Stimulated activated CD4-positive, alpha-beta T cell treated with anti-CD3 and anti-CD28 coated beads, Interleukin-2, amount 100 ng/mL, for 4 hours (primary cell): ENCODE results near the gene TRIO.
"Not testable (repeated sequence)": the region's sequence is repeated elsewhere in the genome, so short reads cannot be mapped to it uniquely, and the experiment has no call there.

Source experiments
- DNase-seq: peaks from one replicate; pipeline ENCODE4 v3.0.0-alpha.2; 2020; ENCODE audit warnings: low read depth

Gene TRIO

DNA sequence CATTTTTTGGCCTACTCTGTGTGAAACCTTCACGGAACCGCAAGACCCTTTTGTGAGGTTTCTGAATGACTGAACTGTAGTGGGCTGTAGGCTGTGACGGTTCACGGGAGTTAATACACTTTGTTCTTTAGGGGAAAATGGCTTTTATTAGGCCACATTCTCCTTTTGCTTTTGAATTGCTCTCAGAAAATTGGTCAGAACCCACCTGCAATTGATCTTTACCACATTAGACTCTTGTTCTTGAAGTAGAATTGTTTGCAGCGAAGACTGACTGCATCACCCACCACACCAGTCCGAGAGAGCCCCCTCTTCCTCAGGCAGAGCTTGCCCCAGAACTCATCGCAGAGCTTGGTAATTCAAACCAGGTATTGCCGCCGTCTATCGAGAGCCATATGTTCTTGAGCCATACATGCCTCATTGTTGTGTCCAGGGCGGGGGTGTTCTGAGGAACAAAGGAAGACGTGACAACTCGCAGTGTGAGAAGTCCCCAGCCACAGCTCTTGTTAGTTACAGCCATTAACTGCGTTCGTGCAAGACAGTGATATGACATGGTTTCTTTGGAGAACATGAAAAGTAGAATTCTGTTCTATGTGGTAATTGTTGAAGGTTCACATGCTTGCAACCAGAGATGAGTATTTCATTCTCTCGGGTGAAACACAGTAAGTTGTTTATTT is 272.0 kb downstream of the TRIO start:
- DNase-seq: no peak

DNA sequence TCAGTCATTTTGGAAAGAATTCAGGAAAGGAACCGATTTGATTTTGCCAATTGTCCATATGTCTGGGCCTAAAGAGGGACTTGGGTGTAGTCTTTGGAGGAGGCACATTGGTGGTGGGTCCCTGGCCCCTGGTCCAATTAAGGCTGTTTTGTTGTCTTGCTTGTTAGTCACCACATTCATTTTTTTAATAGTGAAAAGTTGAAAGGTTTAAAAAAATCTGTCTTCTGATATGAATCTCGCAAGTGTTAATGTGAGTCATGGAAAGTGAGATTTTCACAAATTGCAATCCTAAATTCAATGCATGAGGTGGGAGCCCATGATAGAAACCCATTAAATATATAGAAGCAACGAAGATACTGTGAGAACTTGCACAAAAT is 272.5 kb downstream of the TRIO start:
- no peak for DNase-seq

DNA sequence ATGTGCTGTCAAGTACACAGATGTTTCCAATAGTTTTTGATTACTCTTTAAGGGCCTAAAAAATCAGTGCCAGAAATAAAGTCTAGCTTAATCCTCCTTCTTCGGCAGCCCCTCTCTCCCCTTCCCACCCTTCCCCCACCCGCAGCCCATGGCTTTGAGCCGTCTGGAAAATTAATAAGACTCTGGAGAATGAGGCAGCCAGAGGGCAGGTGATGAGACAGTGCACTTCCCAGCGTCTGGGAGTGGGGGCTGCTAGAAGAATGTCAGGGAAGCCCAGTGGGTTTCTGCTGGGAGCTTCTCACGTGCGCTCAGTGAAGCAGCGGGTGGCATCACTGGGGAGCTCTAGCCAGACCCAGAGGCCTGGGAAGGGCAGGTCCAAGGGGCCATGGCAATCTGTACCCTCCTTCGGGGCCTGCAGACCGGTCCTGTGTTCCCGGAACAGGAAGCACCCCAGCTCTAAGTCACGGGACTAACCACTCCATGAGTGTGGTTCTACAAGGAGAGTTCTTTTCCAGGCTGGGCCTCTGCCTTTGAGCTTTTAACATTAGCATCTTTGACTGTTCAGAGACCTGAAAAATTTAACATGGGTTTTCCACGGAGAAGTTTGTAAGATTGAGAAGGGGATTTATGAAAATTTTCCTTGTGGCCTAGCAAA is 273.6 kb downstream of the TRIO start:
- no peak for DNase-seq

DNA sequence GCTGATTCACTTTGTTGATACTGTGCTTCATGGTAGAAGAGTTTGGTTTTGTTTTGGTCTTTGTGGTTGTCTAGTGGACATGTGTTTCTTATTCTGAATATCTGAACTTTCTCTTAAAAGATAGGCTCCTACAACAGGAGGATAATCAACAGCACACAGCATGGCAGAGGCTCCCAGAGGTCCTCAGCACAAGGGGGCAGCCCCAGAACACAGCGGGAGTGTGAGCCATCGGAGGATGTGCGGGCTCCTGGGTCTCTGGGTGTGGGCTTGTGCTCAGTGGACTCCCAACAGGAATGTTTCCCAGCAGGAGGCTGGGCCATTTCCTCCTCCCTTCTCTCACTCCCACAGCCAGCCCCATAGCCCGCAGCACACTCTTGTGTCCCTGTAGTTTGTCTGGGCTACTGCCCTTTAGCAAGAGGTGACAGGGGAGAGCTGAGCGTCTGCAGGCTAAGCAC is 274.2 kb downstream of the TRIO start:
- DNase-seq: no peak

DNA sequence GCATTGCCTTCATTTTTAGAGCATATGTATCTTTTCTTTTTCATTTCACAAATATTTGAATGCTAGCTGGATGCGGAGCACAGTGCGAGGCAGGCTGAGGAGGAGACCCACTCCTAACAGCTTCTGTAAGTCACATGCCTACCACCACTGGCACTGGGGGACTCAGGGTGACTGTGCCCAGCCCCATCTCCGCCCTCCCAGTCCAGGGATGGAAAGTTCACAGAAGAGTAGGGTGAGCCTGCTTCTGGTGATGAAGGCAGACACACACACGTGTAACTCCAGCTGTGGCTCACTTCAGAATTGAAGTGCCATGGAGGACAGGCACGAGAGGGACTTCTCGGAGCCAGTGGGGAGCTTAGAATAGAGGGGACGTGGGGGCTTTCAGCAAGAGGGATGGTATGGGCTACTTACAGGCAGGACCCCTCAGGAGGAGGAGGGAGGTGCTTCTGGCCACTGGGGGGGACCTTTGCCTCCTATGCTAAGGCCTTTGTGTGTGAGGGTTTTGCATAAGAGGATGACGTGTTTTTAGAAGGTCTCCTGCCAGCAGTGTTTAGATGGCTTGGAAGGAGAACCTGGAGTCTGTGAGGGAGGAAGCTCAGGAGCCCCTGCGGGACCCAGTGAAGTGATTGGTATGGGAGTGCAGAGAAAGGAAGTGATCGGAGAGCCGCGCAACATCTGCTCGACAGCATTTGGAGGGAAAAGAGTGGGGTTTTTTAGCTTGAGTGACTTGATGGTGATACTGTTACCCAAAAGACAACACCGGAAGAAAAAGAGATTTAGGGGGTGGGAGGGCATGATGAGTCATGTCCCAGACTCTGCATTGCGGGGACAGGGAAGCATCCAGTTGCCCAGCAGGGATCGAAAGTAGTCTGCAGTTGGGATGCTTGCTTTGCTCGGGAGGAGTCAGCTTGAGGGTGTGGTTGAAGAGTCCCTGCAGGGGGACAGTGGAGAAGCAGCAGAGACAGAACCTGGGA is 274.9 kb downstream of the TRIO start:
- DNase-seq: no peak

DNA sequence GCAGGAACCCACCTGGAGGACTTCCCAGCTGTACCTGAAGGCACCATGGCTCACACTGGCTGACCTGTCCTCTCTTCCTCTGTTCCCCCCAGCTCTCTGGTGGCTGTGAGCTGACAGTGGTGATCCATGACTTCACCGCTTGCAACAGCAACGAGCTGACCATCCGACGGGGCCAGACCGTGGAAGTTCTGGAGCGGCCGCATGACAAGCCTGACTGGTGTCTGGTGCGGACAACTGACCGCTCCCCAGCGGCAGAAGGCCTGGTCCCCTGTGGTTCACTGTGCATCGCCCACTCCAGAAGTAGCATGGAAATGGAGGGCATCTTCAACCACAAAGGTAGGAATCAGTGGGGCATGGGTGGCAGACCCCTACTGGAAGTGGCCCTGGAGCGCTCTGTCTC is 276.5 kb downstream of the TRIO start:
- DNase-seq: no peak

DNA sequence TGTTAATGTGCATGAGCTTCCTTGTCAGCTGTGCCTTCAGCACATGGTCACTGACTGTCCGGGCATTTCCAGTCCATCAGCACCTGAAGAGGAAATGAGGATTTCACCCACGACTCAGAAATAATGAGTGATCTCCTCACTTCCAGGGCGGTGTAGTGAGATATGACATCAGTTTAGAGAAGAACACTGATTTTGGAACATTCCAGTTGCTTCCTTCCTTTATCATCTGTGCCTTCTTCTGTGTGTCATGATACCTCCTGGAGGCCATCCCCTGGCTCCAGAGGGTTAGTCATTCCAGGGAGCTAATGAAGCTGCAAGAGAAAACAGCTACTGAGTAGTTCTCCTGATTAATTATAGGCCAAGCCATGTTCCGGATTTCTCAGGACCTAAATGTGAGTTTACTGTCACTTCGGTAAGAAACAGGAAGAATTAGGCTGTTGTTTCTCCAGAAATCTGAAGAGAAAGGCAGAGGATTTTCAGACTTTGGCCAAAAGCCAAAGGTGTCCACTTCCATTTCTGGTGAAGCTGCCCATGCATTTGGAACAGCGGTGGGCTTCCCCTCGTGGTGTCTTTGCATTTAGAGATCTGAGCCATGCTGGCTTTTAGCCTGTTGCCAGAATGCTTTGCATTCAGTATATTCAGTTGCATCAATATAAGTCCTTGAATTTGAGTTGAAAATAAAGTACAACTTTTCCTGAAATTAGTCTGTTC is 277.1 kb downstream of the TRIO start:
- no peak for DNase-seq

DNA sequence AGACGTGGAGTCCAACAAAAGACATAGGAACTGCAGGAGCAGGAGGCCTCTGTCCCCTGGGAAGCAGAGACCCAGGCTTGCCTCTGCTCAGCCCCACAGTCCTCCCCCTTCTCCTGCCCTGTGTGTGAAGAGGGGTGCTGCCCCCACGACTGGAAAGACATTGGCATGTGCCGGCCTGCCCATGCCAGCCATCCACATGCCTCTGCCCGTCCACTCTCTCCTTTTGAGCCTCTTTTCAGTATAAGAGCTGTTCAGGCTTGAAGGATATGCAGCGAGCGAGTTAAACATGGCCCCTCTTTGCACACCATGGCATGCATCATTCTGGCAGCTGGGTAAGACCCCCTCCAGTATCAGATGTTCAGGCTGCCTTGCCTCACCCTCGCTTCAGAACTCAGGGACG is 278.7 kb downstream of the TRIO start:
- no peak for DNase-seq

DNA sequence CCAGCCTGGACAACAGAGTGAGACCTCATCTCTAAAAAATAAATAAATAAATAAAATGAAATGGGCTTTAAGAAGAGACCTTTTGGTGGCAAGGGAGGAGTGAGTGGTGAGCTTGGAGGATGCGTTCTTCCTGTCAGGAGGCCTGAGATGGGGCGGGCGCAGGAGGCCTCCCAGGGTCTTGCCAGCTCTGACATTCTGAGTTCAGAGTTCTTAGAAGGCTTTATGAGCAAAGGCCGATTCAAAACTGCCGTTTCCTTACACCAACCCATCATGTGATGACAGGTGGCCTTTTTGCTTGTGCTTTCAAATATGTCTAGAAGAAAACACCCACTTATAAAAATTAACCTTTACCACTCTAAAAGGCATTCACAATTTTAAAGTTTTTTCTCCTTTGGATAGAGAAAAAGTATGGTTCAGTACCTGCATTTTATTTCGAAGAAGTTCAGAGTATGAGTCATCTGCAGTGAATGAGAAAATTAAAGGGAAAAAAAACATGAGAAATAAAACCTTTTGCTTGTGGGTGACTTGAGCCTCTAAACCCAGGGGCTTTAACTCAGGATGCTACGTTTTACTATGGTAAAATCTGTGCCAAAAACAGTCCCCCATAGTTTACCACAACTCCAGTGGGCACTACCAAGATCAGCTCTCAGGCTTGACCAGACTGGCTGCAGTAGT is 281.0 kb downstream of the TRIO start:
- no peak for DNase-seq

DNA sequence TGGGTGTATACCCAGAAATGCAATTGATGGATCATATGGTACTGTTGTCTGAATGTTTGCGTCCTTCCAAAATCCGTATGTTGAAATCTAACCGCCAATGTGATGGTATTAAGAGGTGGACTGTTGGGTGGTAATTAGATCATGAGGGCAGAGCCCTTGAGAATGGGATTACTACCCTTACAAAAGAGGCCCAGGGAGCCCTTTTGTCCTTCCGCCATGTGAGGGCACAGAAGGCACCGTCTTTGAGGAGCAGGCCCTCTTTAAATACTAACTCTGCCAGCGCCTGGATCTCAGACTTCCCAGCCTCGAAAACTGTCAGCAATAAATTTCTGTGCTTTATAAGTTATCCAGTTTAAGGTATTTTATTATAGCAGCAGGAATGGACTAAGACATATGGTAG is 282.4 kb downstream of the TRIO start:
- no peak for DNase-seq

DNA sequence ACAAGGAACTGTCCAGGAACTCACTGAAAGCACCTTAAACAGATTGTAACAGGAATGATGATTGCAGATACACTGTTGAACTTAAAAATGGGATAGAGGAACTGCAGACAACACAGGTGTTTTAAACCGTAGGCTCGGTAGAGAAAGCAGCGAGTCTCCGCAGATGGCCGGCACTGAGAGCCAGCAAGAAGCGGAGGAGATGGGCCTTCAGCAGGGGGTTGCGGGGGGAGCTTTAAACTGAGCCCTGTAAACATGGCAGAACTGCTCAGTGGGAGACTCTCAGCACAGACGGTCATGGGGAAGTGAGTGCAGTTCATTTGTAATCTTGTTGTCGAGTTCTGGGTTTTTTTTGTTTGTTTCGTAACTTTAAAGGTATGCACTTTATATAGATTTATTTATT is 283.4 kb downstream of the TRIO start:
- no peak for DNase-seq

DNA sequence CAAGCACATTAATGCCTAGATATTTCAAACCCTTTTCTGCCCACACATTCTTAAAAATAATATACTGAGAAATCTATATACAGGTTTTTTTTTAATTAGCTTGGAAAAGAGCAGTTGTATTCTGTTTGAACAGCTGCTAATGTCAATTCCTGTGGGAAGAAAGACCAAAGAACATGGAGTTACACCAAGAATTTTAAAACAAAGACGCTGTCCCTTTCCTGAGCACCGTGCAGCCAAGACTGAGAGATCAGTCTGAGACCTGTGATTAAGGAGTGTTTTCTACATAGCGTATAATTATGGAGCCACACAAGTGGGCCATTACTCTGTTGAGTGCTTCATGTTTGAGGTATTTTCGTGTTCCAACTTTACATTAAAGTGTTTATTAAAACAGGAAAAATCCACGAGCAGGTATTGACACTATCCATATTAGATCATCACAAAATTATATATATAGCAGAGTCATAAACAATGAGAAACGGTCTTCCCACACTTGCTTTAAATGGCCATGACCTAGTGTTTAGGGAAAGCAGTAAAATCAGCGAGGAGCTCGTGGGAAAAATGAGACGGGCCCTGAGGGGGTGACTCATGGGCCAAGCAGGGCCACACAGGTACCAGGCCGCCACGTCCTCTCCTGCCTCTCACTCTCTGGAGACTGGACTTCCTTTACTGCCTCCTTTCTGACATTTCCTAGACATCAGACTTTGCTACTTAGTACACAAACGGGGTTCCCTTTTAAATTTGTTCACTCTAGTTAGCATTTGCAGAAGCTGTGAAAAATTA is 285.4 kb downstream of the TRIO start:
- DNase-seq: no peak

DNA sequence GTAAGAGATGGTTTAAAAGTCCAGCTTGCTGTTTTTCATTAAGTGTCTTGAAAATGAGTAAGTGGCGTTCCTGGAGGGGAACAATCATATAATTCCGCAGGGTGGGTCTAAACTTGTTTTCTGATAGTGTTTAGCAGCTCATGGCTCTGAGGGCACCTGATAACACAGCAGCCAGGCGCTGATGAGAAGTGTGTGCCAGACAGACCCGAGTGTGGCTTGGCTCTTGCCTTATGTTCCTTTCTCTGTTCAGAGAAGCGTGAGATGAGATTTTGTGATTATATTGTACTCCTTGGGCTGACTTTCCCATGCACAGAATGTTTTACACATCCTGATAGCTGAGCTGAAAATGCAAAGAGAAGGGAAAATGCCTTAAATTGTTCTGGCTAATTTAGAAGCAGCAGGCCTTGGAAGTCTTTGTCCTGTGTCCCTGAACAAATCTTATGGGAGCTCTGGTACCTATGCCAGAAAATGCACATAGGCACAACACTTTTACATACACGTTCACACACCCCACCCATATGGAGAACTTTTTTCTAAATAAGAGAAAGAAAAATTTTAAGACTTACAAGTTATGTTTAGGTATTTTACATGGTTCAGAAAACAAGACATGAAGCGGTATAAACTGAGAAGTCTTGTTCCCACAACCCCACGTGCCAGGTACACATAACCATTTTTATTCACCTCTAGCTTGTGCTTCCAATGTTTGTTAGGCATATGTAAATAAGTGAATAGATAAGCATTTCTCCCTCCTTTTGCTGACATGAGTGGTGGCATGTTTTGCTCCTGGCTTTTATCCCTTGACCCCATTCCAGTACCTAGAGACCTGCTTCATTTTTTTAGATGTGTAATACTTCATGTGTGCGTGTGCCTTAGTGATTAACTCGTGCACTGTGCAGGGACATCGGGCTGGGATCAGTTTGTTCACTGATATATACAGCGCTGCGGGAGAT is 286.2 kb downstream of the TRIO start:
- DNase-seq: no peak

DNA sequence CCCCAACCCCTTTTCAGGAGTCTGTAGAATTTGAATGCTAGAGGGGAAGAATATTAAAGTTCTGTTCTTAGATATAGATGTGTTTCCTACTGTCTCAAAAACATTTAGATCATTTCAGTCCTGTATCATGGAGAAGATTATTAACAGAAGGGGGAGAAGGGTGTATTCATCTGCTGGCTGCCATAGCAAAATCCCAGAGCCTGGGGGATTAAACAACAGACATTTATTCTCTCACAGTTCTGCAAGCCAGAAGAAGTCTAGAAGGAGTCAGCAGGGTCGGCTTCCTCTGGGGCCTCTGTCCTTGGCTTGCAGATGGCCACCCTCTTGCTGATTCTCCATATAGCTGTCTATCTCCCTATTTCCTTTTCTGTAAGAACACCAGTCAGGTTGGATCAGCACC is 288.4 kb downstream of the TRIO start:
- no peak for DNase-seq

DNA sequence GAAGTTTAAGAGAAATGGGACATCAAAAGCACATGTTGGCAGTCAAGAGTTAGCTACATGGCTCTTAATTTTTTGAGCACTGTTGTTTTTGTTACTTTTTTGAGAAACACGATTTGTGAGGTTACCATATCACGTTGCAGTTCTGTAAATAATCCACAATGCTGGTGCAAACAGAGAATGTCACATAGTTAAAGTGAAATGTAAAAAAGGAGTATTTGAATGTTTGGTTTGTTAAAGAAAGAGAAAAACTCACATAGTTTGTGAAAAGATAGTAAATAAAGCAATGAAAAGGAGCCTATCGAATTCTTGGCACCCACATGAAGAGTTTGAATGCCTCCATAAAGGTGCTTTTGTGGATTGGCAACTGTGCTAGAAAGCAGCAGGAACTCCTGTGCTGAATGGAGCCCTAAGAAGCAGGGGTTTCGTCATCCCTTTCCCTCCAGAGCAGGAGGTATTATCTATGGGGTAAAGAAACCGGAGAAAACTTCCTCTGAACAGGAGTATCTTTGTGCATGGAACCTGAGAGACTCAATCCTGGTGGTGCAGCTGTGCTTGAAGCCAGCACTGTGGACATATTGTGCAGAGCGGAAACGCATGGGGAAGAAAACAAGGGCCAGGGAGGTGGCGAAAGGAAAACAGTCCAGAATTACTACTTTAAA is 289.9 kb downstream of the TRIO start:
- DNase-seq: no peak

DNA sequence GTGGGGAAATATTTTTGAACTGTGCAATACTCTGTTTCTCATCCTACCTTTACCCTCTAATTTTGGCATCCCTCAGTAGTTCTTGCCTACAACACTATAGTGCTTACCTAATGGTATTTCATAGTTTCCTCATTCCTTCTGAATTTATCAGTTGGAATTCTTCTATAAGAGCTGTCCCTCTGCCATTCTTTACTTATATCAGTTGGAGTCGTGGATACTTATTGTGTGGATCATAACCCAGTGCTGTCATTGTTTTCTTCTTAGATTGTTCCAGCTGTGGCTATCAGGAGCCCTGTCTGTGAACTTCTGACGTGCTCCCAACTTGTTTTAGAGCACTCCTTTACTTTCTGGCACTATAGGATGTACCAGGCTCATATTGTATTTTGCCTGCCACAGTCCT is 292.3 kb downstream of the TRIO start:
- DNase-seq: no peak

DNA sequence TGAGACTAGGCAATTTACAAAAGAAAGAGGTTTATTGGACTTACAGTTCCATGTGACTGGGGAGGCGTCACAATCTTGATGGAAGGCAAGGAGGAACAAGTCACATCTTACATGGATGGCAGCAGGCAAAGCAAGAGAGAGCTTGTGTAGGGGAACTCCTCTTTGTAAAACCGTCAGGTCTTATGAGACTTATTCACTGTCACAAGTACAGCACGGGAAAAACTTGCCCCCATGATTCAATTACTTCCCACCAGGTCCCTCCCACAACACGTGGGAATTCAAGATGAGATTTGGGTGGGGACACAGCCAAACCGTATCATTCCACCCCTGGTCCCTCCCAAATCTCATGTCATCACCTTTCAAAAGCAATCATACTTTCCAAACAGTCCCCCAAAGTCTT is 293.0 kb downstream of the TRIO start:
- DNase-seq: not testable (repeated sequence)

DNA sequence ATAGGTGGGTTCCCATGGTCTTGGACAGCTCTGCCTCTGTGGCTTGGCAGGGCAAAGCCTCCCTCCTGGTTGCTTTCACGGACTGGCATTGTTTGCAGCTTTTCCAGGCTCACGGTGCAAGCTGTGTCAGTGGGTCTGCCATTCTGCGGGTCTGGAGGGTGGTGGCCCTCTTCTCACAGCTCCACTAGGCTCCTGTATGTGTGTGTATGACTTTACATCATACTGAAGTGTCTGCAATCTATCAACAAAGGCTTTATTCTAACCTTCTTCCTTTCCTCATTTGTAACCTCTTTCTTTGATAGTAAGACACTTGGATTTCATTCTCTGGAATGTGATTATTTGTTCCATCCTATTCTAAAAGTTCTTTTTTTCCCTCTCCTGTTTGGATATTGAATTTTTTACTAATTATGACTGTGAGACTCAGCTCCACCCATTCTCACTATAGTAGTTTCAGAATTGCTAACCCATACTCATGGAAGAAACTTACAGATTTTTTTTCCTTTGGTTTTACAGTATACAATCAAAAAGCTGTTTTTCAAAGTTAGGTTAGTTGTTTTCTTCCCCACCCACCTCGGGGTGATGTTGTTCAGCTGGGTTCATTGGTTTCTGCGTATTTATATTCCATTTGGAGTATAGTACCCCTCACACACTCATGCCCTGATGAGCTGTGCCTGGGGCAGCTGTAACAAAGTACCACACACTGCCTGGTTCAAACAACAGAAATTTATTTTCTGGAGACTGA is 293.8 kb downstream of the TRIO start:
- DNase-seq: no peak
